DMS153 treated with DMSO at 0.1 percent for 48 hours (cell line): ENCODE results near the gene PAFAH1B1.
"Not testable (repeated sequence)": the region's sequence is repeated elsewhere in the genome, so short reads cannot be mapped to it uniquely, and the experiment has no call there.

ENCODE experiments used
- DNase-seq: peaks from one replicate; lab custom pipeline; 2025; ENCODE audit not compliant: unreplicated experiment; lab: John Stamatoyannopoulos, UW

The PAFAH1B1 gene

DNA sequence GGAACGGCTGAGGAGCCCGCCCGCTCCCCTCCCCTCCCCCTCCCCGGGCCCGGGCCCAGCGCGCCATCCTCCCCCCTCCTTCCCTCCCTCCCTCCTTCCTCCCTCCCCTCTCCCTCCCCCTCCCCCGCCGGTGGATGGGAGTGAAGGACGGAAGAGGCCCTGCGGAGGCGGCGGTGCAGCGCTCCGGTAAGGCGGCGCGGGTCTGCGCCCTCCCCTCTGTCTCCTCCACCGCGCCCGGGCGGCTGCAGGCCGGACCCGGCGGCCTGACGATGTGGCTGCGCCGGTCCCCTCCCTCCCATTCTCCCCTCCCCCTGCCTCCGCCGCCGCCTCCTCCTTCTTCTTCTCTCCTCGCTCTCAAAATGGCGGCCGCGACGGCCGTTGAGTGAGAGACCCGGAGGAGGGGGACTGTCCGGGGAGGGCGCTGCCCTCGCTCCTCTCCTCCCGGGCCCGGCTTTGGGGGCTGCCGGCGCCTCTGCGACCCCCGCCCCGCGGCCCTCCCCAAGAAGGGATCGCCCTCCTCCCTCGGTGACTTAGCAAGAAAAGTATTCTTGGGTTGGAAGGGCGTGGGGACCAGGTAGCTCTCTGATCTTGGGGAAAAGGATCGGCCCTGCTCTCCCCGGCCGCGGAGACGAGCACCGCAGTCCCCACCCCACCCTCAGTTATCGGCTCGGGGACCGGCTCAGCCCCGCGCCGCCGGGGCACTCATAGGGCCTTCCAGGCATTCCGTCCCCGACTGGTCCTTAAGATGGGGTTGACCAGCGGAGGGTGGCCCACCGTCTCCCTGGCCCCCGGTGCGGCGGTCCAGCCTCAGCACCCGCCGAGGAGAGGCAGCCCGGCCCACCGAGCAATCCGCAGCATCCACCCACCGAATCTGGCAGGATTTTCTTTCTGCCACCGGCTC, 617 bp downstream of the PAFAH1B1 start:
- no peak for DNase-seq

DNA sequence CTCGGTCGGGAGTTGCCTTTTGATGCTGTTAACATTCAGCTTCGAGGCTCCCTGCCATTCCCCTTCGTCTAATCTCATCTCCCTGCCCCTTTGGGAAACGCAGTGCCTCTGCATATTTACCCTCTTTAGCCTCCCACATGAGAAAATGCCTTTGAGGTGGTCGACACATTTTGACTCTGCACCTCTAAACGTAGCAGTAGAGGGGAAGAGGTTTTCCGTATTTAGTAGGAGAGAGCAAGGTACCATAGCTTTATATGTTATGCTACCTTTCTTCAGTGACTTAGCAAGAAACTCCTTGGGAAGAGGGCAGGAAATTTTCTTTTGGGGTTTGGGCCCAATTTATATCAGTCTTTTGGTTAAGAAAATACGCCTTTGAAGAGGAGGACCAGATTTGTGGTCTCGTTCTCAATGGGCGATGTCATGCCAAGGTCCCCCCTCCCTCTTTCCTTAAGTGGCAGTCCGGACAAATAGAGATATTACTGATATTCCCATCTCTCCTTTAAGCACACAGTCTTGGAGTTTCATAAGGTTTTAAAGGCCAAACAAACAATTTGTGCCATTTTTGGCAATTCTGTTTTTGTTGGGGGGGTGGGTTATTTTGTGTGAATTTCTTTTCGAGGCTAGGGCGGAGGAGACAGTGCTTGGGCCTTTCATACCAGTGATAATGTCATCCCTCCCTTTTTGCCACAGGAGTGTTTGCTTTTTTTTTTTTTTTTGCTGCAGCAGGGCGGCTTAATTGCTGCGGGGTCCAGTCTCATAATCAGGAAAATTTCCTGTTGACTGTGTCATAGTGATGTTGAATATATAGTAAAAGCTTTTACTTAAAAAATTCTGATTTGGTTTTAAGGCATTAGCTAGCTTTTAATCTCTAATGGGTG, 1.5 kb downstream of the PAFAH1B1 start:
- no peak for DNase-seq

DNA sequence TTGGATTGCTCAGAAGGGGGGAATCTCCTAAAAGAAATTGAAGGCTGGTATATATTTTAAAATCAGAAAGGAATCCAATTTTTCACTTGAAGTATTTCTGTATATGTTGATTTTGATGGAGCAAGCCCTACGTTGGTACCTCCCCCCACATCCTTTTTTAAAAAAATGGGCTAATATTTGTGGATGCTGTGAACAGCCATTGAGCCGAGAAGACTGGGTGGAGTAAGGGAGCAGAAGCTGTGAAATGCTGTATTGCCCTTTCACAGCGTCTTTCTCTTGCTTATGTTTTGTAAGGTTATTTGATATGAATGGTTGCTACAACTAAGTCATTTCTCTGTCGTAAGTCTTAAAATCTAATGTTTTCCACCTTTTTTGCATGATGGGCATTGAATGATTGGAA, 2.3 kb downstream of the PAFAH1B1 start:
- no peak for DNase-seq

DNA sequence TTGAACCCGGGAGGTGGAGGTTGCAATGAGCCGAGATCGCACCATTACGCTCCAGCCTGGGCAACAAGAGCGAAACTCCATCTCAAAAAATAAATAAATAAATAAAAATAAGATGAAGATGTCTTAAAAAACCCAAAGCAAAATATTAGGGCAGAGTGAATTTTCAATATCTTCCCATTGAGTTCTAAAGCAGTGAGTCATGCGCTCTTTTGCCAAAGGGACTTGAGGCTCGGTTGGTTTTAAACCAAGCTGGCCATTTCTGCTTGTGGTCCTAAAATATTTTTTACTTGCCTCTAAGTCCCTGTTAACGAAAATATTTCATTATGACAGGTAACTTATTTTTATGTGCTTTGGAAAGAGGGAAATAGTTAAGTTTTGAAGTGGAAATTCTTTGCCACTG, 4.7 kb downstream of the PAFAH1B1 start:
- DNase-seq, result no peak

DNA sequence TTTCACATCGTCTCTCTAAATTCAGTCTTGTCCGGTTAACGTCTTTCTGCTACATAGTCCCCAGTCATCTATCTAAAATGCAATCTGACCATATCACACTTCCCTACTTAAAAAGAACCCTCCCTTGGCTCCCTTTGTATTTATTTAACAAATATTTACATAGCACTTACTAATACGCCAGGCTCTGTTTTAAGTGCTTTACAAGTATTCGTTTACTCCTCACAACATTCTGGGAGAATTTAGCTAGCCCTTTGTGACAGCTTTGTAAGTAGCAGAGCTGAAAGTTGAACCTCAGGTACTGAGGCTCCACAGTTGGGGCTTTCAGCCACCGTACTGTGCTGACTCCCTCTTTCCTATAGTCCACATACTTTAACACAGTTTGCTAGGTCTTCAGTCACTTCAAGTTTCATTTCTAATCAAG, 9.2 kb downstream of the PAFAH1B1 start:
- DNase-seq, result peak; percentile 1

GRCh38 chr17:2608350-2608913, 15.0 kb downstream of the PAFAH1B1 start:
- no peak for DNase-seq

- no peak for DNase-seq
These were observed 15.6 kb downstream of the PAFAH1B1 start for GRCh38 chr17:2609091-2609490.

DNA sequence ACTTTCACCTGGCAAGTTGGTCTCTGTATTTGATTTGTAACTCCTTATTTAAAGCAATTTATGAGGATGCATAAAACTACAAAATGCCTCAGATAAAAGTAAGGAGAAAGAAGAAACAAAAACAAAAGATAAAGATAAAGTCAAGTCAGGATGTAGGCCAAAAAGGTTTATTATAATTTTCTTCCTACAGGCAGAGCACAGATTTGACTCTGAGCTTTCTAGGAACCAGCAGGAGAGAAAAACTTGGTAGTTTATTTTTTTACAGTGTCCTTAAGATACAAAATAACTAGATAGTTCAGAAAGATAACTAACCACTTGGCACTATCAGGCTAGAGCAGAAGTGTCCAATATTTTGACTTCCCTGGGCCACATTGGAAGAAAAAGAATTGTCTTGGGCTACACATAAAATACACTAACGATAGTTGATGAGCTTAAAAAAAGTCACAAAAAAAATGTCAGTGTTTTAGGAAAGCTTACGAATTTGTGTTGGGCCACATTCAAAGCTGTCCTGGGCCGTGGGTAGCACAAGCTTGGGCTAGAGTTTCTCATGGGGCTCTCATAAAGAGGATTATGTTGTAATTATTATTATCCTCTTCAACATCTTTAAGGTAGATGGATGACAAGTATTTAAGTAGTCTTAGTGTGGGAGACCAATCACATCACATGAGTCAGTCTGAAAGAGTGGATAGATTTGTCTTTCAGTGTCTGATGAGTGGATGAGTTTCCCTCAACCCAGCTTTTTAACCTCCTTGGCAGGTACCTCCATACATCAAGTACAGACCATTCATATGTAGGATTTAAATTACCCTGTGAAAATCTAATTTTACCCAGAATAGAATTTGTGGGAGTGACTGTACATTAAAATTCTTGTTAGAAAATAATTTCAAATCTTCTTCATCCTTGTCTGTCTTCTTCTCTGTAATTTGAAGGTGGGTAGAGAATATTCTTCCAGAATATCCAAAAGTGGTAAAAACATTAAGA, 17.0 kb downstream of the PAFAH1B1 start:
- no peak for DNase-seq

DNA sequence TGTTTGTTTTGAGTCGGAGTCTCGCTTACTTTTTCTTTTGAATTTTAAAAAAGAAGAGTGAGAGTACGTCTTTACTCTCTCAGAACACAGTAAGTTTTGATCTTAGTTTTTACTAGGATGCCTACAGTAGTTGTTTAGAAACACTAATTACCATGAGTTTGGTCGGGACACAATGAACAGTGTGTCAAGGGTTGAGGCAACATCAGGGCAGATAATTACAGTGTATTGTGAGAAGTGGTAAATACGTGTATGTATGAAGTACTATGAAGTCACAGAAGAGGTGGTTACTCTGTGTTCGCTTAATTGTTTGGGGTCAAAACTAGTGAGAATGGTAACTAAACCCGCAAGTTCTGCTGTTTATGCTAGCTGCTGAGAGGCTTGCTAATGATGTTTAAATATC, 18.2 kb downstream of the PAFAH1B1 start:
- DNase-seq, result no peak

DNA sequence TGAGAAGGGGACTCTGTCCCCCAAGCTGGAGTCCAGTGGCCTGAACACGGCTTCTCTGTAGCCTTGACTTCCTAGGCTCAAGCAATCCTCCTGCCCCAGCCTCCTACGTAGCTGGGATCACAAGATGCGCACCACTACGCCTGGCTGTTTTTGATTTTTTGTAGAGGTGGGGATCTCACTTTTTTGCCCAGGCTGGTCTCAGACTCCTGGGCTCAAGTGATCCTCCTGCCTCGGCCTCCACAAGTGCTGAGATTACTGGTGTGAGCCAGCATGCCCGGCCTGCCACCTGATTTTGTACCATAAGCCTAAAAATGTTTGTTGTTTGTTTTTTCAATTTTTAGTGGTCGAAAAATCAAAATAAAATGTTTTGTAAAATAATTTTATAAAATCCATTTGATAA, 19.2 kb downstream of the PAFAH1B1 start:
- DNase-seq, result no peak

DNA sequence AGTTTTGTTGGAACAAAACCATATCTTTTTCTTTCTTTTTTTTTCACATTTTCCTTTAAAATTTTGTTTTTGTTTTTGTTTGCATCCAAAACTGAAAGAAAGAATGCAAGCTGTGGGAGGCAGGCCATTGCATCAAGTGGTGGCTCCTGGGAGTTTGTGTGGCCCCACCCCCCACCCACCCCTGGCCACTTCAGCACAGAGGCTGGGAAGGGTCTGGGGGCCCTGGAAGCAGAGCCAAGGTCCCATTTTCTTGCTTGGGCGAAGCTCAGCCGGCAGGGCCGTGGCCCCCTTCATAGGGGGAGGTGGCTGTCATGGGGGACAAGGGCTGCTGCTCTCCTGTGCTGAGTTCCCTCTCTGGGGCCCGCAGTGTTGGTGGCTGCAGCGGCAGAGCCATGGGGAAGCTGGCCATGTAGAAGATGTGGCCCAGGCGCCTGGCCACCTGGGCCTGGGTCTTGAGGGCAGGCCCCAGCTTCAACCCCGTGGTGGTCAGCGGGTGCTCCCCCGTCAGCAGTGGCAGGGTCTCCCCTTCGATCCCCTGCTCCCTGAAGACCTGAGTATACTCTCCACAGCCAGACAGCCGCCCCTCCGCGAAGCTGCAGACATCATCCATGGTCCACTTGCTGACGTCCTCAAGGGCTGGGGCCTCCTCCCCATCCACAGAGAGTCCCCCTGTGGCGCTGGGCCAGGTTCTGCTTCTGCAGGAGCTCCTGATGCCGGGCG, 19.8 kb downstream of the PAFAH1B1 start:
- no peak for DNase-seq

DNA sequence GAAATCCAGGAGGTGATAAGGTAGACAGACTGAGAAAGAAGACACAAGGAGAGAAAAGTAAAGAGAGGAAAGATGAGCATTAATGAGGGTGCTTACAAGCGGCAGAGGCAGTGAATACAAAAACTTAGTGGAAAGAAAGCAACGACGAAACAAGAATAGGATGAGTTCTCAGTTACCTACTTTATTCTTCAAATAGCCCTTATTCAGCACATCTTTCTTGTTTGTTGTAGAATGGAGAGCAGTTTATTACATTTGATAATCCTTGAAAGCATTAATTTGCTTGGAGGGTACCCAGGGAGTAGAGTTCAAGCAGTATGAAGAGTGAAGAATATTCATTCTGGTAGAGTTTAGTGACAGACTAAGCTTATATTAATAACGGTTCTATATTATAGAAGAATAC, 22.4 kb downstream of the PAFAH1B1 start:
- DNase-seq, result no peak

- no peak for DNase-seq
These were observed 27.8 kb downstream of the PAFAH1B1 start for GRCh38 chr17:2621241-2621640.

GRCh38 chr17:2621951-2622405, 28.5 kb downstream of the PAFAH1B1 start:
- not testable (repeated sequence) for DNase-seq

DNA sequence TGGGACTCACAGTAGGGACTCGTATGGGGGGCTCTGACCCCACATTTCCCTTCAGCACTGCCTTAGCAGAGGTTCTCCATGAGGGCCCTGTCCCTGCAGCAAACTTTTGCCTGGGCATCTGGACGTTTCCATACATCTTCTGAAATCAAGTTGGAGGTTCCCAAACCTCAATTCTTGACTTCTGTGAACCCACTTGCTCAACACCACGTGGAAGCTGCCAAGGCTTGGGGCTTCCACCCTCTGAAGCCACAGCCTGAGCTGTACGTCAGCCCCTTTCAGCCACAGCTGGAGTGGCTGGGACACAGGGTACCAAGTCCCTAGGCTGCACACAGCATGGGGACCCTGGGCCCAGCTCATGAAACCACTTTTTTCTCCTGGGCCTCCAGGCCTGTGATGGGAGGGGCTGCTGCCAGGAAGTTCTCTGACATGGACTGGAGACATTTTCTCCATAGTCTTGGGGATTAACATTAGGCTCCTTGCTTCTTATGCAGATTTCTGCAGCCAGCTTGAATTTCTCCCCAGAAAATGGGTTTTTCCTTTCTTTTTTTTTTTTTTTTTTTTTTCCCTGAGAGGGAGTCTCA, 29.4 kb downstream of the PAFAH1B1 start:
- DNase-seq, result not testable (repeated sequence)

GRCh38 chr17:2624292-2624731, 30.9 kb downstream of the PAFAH1B1 start:
- no peak for DNase-seq

DNA sequence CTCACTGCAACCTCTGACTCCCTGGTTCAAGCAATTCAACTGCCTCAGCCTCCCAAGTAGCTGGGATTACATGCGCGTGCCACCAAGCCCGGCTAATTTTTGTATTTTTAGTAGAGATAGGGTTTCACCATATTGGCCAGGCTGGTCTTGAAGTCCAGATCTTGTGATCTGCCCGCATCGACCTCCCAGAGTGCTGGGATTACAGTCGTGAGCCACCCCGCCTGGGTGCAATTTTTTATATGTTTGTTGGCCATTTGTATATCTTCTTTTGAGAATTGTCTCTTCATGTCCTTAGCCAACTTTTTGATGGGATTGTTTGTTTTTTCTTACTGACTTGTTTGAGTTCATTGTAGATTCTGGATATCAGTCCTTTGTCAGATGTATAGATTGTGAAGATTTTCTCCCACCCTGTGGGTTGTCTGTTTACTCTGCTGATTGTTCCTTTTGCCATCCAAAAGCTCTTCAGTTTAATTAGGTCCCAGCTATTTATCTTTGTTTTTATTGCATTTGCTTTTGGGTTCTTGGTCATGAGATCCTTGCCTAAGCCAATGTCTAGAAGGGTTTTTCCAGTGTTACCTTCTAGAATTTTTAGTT, 33.3 kb downstream of the PAFAH1B1 start:
- not testable (repeated sequence) for DNase-seq

DNA sequence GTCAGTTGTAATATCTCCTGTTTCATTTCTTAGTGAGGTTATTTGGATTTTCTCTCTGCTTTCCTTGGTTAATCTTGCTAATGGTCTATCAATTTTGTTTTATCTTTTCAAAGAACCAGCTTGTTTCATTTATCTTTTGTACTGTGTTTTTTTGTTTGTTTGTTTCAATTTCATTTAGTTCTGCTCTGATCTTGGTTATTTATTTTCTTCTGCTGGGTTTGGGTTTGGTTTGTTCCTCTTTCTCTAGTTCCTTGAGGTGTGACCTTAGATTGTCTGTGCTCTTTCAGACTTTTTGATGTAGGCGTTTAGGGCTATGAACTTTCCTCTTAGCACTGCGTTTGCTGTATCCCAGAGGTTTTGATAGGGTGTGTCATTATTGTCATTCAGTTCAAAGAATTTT, 35.5 kb downstream of the PAFAH1B1 start:
- DNase-seq, result not testable (repeated sequence)

- no peak for DNase-seq
These were observed 37.8 kb downstream of the PAFAH1B1 start for GRCh38 chr17:2631211-2631610.
